HepG2 (cell line): ENCODE measurements around the gene CFAP73. TPM values are rescaled to one million over a fixed set of nuclear protein-coding genes. Genes with fewer than 3 reads are reported as not detected.
A peak's percentile ranks its signal among the peaks of the same experiment; 100 is the strongest.

Source experiments
- CENPT ChIP-seq: sonication (generic); formaldehyde crosslinking; IDR thresholded peaks from 2 replicates; pipeline ENCODE4 v1.8.0; 2022; ENCODE audit warnings: low read depth, mild to moderate bottlenecking, moderate library complexity, missing genetic modification reagents
- KLF11 ChIP-seq: IDR thresholded peaks from 2 replicates; pipeline ENCODE4 v1.6.1; 2016; ENCODE audit warnings: missing compliant biosample characterization
- MTA1 ChIP-seq: sonication (generic); formaldehyde crosslinking; IDR thresholded peaks from 2 replicates; pipeline ENCODE4 v1.4.0; 2020; ENCODE audit warnings: missing genetic modification reagents, mild to moderate bottlenecking, borderline replicate concordance
- MYPOP ChIP-seq: sonication (generic); formaldehyde crosslinking; IDR thresholded peaks from 2 replicates; pipeline ENCODE4 v1.8.1; 2023; ENCODE audit warnings: mild to moderate bottlenecking, moderate library complexity, missing genetic modification reagents
- TARDBP ChIP-seq: sonication (generic); formaldehyde crosslinking; IDR thresholded peaks from 2 replicates; pipeline ENCODE4 v1.8.0; 2022; ENCODE audit warnings: mild to moderate bottlenecking, missing genetic modification reagents
- THAP7 ChIP-seq: sonication (generic); formaldehyde crosslinking; IDR thresholded peaks from 2 replicates; pipeline ENCODE4 v1.8.1; 2023; ENCODE audit warnings: mild to moderate bottlenecking, missing genetic modification reagents
- ZBTB2 ChIP-seq: sonication (generic); formaldehyde crosslinking; IDR thresholded peaks from 2 replicates; pipeline ENCODE4 v1.8.0; 2022; ENCODE audit warnings: low read depth, missing genetic modification reagents
- ZNF687 ChIP-seq: sonication (generic); formaldehyde crosslinking; IDR thresholded peaks from 2 replicates; pipeline ENCODE4 v1.5.1; 2020; ENCODE audit warnings: mild to moderate bottlenecking, missing genetic modification reagents, moderate library complexity
- ZNF7 ChIP-seq: IDR thresholded peaks from 2 replicates; pipeline ENCODE4 v1.6.1; 2016; ENCODE audit warnings: missing biosample characterization, missing genetic modification reagents
- polyA plus RNA-seq, 8 experiments: library from polyadenylated mRNA; depleted of rRNA in 3 of 8; stranded (reverse) in 7 of 8; unstranded in 1 of 8; fragments of >200 nt; fragmentation: Illumina TruSeq in 4 of 8; extraction: Trizol in 4 of 8; gene quantifications; 2 replicates each; pipeline versions ENCODE4 v1.2.1 to v1.2.3, GENCODE V29; 2011 to 2016; ENCODE audit warnings: low read depth in 4 of 8, missing spikeins in 1 of 8, mixed read lengths in 1 of 8; ENCODE audit not compliant: insufficient read depth in 1 of 8
- total RNA-seq, 5 experiments: library from RNA; depleted of rRNA; stranded (reverse); fragments of >200 nt; fragmentation: Illumina TruSeq; extraction: Trizol; gene quantifications; 2 replicates each; pipeline ENCODE4 v1.2.3, GENCODE V29; 2016; ENCODE audit warnings: low read depth in 1 of 5
- TF ChIP-seq, protein P1 (sequence below): sonication (generic); formaldehyde crosslinking; IDR thresholded peaks from 2 replicates; pipeline ENCODE4 v1.4.0; 2020; ENCODE audit warnings: mild to moderate bottlenecking, missing genetic modification reagents

CFAP73 gene
- total and polyA plus RNA-seq, 2 of the 13 experiments (the other 11 are each of a cell fraction or from before 2014, with no cell fraction given) = not detected

DNA sequence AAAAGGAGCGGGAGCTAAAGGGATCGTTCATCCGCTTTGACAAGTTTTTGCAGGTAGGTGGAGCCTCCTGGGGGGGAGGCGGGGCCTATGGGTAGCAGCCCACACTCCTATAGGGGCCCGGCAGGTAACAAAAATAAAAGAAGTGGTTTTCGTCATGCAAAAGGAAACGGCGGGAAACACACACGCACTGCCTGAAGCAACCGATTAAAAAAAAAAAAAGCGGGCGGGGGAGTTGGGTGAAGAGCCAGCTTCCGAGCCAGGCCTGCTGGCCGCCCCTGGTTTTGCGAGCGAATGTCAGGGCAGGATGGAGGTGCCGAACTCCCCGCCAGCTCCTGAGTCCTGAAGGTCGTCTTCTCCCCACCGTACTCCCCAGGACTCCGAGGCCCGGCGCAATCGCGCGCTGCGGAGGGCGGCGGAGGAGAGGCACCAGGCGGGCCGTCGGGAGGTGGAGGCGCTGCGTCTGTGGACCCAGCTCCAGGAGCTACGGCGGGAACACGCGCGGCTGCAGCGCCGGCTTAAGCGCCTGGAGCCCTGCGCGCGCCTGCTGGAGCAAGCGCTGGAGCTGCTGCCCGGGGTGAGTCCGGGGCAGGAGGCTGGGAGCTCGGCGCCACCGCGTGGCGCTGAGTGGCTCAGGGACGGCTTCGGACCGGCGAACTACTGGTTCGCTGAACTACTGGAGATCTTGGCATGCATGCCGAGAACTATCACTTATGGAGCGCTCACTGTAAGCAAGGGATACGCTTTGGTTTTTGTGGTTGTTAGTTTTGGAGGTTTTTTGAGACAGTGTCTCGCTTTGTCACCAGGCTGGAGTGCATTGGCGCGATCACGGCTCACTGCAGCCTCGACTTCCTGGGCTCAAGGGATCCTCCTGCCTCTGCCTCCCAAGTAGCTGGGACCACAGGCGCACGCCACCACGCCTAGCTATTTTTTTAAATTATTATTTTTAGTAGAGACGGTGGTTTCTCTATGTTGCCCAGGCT is 3.6 kb downstream of the CFAP73 start (continued):
- no peak for TF ChIP-seq ZBTB2 (CRISPR knock-in tag)
- TF ChIP-seq MYPOP = peak; percentile 97
- TF ChIP-seq, protein P1, sequence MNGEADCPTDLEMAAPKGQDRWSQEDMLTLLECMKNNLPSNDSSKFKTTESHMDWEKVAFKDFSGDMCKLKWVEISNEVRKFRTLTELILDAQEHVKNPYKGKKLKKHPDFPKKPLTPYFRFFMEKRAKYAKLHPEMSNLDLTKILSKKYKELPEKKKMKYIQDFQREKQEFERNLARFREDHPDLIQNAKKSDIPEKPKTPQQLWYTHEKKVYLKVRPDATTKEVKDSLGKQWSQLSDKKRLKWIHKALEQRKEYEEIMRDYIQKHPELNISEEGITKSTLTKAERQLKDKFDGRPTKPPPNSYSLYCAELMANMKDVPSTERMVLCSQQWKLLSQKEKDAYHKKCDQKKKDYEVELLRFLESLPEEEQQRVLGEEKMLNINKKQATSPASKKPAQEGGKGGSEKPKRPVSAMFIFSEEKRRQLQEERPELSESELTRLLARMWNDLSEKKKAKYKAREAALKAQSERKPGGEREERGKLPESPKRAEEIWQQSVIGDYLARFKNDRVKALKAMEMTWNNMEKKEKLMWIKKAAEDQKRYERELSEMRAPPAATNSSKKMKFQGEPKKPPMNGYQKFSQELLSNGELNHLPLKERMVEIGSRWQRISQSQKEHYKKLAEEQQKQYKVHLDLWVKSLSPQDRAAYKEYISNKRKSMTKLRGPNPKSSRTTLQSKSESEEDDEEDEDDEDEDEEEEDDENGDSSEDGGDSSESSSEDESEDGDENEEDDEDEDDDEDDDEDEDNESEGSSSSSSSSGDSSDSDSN (CRISPR knock-in tag) = peak; percentile 93
- TF ChIP-seq ZNF687 (CRISPR knock-in tag) = peak; percentile 64
- TF ChIP-seq CENPT (CRISPR knock-in tag) = 0 out of 2 replicates have a peak, but pooled peaks have one; percentile 41
- TF ChIP-seq TARDBP (CRISPR knock-in tag) = 0 out of 2 replicates have a peak, but pooled peaks have one; percentile 26
- TF ChIP-seq MTA1 (CRISPR knock-in tag) = peak; percentile 55; the same call in 1 of the 2 replicates
- TF ChIP-seq KLF11 = no peak
- no peak for TF ChIP-seq THAP7
- no peak for TF ChIP-seq ZNF7
